Measurements from ENCODE around the gene ZNF497.
"Not testable (repeated sequence)": the region's sequence is repeated elsewhere in the genome, so short reads cannot be mapped to it uniquely, and the experiment has no call there.

Gene ZNF497

DNA sequence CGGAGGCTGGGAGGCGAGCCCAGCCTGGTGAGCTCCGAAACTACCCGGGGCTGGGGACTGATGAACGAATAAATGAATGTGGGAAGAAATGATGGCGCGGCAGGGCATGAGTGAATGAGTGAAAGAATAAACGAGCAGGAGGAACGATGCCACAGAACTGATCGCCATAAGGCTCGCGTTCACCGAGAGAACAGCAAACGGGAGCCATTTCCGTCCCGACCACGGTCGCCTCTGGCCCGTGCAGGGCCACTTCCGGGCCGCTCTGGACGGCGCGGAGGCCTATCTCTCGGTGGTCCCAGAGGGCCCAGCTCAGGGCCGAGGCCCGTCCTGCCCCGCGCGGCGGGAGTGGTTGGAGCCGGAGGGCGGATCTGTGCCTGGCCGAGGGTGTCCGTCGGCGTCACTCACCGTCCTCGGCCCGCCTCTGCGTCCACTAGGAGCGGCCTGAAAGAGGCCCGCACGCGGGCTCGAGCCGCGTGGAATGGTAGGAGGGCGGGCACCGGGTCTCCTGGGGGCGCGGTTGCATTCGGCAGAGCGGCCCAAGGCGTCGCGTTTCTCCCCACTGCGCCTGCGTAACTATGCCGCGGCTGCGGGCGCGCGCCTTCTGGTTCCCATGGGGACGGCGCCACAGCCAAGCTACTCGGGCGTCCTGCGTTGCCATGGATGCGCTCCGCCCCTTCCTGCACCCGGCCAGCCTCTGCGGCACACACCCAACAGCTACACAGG, at the start of gene ZNF497:
Gene ZNF497 (minus strand): TSS at position 480 of the 723 bp plus-strand sequence. CDS start 5,116 bp downstream, outside the sequence.
- DNase-seq (ENCODE audit: low spot score): peak; percentile 97

- DNase-seq (ENCODE audit: low spot score): no peak
Measured at GRCh38 chr19:58409010-58409790, 46.6 kb upstream of the ZNF497 start.

GRCh38 chr19:58408152-58409009, 45.8 kb upstream of the ZNF497 start, which contains the start of gene ZNF584:
TSS of gene ZNF584 (plus strand) at chr19:58408649. CDS start at chr19:58409148, 499 bp downstream.
- peak; percentile 97 for DNase-seq (ENCODE audit: low spot score)

GRCh38 chr19:58407658-58408151, 45.2 kb upstream of the ZNF497 start:
- no peak for DNase-seq (ENCODE audit: low spot score)

GRCh38 chr19:58406818-58407657, 44.5 kb upstream of the ZNF497 start:
- DNase-seq (ENCODE audit: low spot score): no peak

- not testable (repeated sequence) for DNase-seq (ENCODE audit: low spot score)
Measured at GRCh38 chr19:58403920-58404478, 41.4 kb upstream of the ZNF497 start.

DNA sequence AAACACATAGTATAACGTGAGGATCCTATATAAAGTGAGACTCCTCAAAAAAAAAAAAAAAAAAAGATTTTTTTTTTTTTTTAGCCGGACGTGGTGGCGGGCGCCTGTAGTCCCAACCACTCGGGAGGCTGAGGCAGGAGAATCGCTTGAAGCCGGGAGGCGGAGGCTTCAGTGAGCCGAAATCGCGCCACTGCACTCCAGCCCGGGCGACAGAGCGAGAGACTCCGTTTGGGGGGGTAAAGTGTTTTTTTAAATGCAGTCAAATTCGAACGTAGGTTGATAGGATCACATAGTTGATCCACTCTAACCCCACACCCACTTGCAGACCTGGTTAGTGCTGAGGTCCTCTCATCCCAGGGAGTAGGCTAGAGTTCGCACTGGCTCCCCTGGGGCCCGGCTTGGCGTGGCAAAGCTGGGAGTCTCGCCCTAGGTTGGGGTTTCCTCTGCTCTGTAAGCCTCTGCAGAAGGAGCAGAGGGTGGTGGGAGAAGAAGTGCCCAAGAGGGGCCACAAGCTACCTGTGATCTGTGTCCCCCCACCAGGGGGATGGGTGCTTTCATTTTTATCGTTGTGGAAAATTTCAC, 39.4 kb upstream of the ZNF497 start:
- no peak for DNase-seq (ENCODE audit: low spot score)

GRCh38 chr19:58400916-58401839, 38.6 kb upstream of the ZNF497 start:
- DNase-seq (ENCODE audit: low spot score): peak; percentile 100

DNA sequence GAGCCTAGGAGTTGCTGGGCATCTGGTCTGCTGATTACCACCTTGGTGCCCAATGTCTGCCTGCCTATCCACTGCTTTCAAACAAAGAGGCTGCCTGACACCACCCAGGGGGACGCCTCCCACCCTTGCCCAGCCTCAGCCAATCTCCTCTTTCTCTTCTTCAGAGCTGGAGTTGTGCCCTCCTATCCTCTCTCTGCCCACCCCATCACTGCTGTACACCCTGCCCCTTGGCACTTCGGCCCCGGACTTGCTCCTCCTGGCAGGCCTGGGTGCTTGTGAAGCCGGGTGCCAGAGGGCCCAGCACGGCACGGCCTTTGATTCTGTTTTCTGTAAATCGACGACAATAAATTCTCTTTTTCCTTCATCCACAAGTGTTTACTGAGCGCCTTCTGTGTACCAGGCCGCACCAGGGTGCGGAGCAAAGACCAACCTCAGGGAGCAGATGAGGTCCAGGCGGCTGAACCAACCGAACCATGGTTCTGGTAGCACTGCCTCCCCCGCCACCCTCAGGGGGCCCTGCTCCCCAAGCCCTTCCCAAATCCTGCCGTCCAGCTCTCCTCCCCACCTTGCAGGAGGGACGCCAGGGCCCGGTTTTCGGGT, 37.9 kb upstream of the ZNF497 start:
- no peak for DNase-seq (ENCODE audit: low spot score)

- no peak for DNase-seq (ENCODE audit: low spot score)
Measured at GRCh38 chr19:58399903-58400302, 37.4 kb upstream of the ZNF497 start.

DNA sequence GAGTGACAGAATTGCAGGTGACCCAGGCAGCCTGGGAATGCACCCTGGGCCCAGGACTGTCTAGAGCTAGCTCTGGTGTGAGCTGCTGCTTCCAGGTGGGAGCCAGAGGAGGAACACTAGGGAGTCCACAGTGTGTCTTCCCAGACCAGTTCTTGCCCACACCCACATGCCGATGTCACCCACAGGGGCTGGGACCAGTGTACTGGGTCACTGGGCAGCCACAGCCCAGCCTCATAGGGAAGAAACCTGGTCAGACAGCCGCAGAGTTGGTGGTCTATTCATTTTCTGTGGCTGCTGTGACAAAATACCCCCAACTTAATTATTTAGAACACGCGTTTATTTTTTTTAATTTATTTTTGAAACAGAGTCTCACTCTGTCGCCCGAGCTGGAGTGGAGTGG, 36.0 kb upstream of the ZNF497 start:
- DNase-seq (ENCODE audit: low spot score): no peak

- no peak for DNase-seq (ENCODE audit: low spot score)
Measured at GRCh38 chr19:58398087-58398486, 35.5 kb upstream of the ZNF497 start.

DNA sequence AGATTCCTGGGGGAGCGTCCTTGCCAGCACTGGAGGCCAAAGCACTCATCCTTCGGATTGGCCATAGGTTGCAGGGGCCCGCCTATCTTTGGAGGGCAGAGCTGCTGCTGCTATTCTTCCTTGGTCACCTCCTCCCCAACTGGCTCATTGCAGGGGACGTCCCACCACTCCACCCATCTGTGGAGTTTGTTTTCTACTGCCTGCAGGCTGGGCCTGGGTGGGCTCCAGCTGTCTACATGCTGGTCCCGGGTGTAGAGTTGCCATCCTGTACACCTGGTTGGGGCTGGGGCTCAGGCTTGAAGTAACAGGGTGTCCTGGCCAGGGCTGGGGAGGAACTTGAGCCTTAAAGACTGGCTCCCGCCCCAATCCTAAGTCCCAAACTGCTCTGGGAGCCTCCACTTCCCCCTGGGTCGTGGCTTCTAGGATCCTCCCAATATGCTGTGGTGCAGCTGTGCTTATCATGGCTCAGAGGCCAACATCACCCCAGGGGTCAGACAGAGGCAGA, 35.0 kb upstream of the ZNF497 start:
- DNase-seq (ENCODE audit: low spot score): no peak

DNA sequence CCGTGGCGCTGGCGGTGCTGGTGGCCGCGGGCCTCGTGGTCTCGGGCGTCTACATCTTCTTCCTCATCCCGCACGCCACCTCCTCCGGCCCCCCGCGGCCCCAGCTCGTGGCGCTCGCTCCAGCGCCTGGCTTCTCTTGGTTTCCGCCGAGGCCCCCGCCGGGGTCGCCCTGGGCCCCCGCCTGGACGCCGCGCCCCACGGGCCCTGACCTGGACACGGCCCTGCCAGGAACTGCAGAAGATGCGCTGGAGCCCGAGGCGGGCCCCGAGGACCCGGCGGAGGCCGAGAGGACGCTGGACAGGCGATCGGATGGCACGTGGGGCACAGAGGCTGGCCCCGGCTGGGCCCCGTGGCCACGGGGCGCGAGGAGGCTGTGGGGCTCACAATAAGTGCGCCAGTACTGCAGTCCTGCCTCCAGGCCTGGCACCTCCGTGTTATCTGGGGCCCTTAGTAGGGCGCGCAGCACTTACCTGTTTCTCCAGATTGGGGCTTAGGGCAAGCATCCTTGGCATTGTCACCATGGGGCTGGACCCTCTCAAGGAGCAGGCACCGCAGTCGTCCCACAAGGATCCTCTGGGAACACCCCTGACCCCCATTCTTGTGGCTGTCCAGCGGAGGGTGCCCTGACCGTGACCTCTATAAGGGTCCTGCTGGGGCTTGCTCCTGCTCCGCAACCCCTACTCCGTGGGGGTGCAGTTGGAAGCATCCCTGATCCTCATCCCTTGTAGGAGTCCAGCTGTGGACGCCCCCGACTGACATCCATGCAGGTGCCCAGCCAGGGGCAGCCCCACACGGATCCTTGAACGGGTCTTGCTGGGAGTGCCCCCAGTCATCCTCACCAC, 34.4 kb upstream of the ZNF497 start:
- DNase-seq (ENCODE audit: low spot score): no peak

- no peak for DNase-seq (ENCODE audit: low spot score)
Measured at GRCh38 chr19:58395979-58396627, 33.6 kb upstream of the ZNF497 start.

DNA sequence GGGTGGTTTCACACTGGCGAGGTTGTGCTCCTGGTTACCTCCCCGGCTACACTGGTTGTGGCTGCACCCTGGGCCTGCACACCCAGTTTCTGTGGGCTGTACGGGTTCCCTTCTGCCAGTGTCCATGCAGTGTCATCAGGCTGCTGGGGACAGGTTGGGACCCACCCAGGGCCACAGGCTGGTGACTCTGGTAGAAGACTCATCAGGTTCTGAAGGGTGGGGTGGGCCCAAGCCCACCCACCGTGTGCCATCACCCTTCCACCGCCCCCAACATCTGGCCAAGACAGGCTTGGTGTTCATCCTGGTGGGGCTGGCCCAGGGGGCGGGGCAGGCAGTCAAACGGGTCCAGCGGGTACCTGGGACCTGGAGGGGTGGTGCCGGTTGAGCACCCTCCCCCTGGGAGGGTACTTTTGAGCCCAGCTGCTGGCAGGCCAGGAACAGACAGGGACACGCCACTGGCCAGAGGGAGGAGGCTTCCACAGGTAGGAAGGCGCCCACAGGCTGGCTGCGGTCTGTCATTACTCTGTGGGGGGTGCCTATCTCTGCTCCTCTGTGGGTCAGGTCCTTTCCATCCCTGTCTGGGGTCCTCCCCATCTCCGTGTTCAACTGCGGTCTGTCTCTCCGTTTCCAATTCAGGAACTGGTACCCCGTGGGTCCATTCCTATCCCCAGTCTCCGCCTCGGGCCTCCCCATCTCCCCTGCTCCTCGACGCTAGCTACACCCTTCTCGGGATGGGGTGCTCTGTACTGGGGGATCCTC, 32.8 kb upstream of the ZNF497 start, which contains the start of gene RNF225:
Gene RNF225 (plus strand): TSS at position 437 of the 759 bp plus-strand sequence. CDS start 434 bp downstream, outside the sequence.
- DNase-seq (ENCODE audit: low spot score): no peak

All from activated CD4-positive, alpha-beta T cell treated with anti-CD3 and anti-CD28 coated beads, Interleukin-2, Interleukin-4, amounts not matched to agents 100 ng/mL and 50 ng/mL, durations not matched to agents 16 hours and 8 hours (primary cell).